Natural killer cell (primary cell): Measurements from ENCODE around the gene FBXW12. TPM values are rescaled to one million over a fixed set of nuclear protein-coding genes. Genes with fewer than 3 reads are reported as not detected.

Experiments used
- ATAC-seq, 3 donors: fragments of 150-1000 bp in 2 of 3; fragments of 200-7000 bp in 1 of 3; cut with Tn5 transposase; 1 replicate in 1 of 3; 2 replicates in 2 of 3; pipeline ENCODE4 v1.10.0; 2021; ENCODE audit warnings: mild to moderate bottlenecking in 2 of 3, moderate library complexity in 2 of 3
- DNase-seq, 2 donors: peaks; one replicate each; pipeline versions ENCODE4 v3.0.0 to v3.0.0-alpha.2; 2013 to 2021; ENCODE audit warnings: mixed read lengths in 1 of 2
- H3K27ac ChIP-seq: one replicate; pipeline ENCODE4 v1.5.1; 2013; ENCODE audit warnings: mild to moderate bottlenecking, low read length
- H3K27me3 ChIP-seq: one replicate; pipeline ENCODE4 v1.6.1; 2013; ENCODE audit warnings: low read length; ENCODE audit not compliant: control insufficient read depth, insufficient read depth
- H3K36me3 ChIP-seq: one replicate; pipeline ENCODE4 v1.6.1; 2013; ENCODE audit warnings: low read length; ENCODE audit not compliant: control insufficient read depth, insufficient read depth
- H3K4me1 ChIP-seq: one replicate; pipeline ENCODE4 v1.6.1; 2013; ENCODE audit warnings: low read length; ENCODE audit not compliant: control insufficient read depth, insufficient read depth
- H3K4me3 ChIP-seq: one replicate; pipeline ENCODE4 v1.5.1; 2013; ENCODE audit warnings: low read length
- H3K9me3 ChIP-seq: one replicate; pipeline ENCODE4 v1.6.1; 2013; ENCODE audit warnings: low read length; ENCODE audit not compliant: control insufficient read depth, insufficient read depth
- H3K27ac Mint-ChIP-seq, 2 donors: one replicate each; pipeline ENCODE4 v1.8.0; 2022; ENCODE audit warnings: mild to moderate bottlenecking in 2 of 2, mixed read lengths in 2 of 2, moderate library complexity in 1 of 2
- H3K27me3 Mint-ChIP-seq, 2 donors: one replicate each; pipeline ENCODE4 v1.8.0; 2022; ENCODE audit warnings: low read depth in 2 of 2, mixed read lengths in 2 of 2
- H3K36me3 Mint-ChIP-seq: one replicate; pipeline ENCODE4 v1.8.0; 2022; ENCODE audit warnings: mixed read lengths
- H3K4me1 Mint-ChIP-seq, 2 donors: one replicate each; pipeline ENCODE4 v1.8.0; 2022; ENCODE audit warnings: mixed read lengths in 2 of 2
- H3K4me3 Mint-ChIP-seq: one replicate; pipeline ENCODE4 v1.8.0; 2022; ENCODE audit warnings: mild to moderate bottlenecking, moderate library complexity, mixed read lengths
- H3K9me3 Mint-ChIP-seq, 2 donors: one replicate each; pipeline ENCODE4 v1.8.0; 2022; ENCODE audit warnings: mixed read lengths in 2 of 2
- CTCF ChIP-seq: fragments of 200-600 bp; IDR thresholded peaks from one replicate; pipeline ENCODE4 v1.8.0; 2022; ENCODE audit warnings: antibody characterized with exemption
- WGBS: methylation state at CpG from one replicate; pipeline ENCODE4 v1.1.7; 2013; ENCODE audit warnings: missing lambda C conversion rate; ENCODE audit not compliant: insufficient coverage; 5-methylcytosine and 5-hydroxymethylcytosine counted together
- intact Hi-C: fragments of 100-400 bp; cut with micrococcal nuclease; formaldehyde crosslinking; loops from one replicate; pipeline ENCODE4 v1.14.2; 2022
- total RNA-seq, 4 donors: library from RNA; stranded (reverse); fragments of 120-200 nt in 1 of 4; gene quantifications; one replicate each; pipeline versions ENCODE4 v1.2.3 to v1.2.4, GENCODE V29; 2013 to 2022

Gene FBXW12
- total RNA-seq, 3 donors from 2014 or later (not counting 1 experiment from before 2014, with no cell fraction given) = 0.25 TPM; not detected in 2

GRCh38 chr3:48441940-48442339 lies 69.9 kb downstream of the FBXW12 start:
- Mint-ChIP-seq H3K4me3 (peak overlapping the region; percentile 97), H3K4me1 (peaks cover 40 to 43% of the 10 kb centered on the region in 2 donors), H3K36me3 (no peaks in the 10 kb centered on the region), H3K27ac (peak overlapping the region in 1 of 2 donors; percentile 96), H3K27me3 (no peaks in the 10 kb centered on the region), H3K9me3 (no peaks in the 10 kb centered on the region)
- Histone ChIP-seq H3K27me3 (no peaks in the 10 kb centered on the region), H3K4me3 (no peak overlapping the region), H3K27ac (no peak overlapping the region), H3K4me1 (peaks cover 36% of the 10 kb centered on the region), H3K9me3 (no peaks in the 10 kb centered on the region), H3K36me3 (peaks cover 19% of the 10 kb centered on the region)
- intact Hi-C loops = no loop called here
- 89% methylated on average over 6 of the region's 6 CpGs for WGBS
- DNase-seq (no peak), ATAC-seq (no peak)
- TF ChIP-seq CTCF = no peak

Other genes starting within 250 kb of the FBXW12 start
- gene CDC25A, start 183.8 kb upstream of the FBXW12 start, total RNA-seq = 1 to 10 TPM in 1 of 3 donors, under 1 TPM in 2; 0.56 to 1.3 (median 0.72) TPM
- not detected for gene CAMP, start 148.7 kb upstream of the FBXW12 start, total RNA-seq
- 10 to 100 TPM; 16.3 to 26.6 (median 21.4) TPM for gene ZNF589, start 131.1 kb upstream of the FBXW12 start, total RNA-seq
- 10 to 100 TPM; 10.6 to 21.8 (median 20.5) TPM for gene NME6, start 70.9 kb upstream of the FBXW12 start, total RNA-seq
- not detected for gene SPINK8, start 38.6 kb upstream of the FBXW12 start, total RNA-seq
- 1 to 10 TPM; 4.3 to 5.0 (median 4.4) TPM for gene PLXNB1, start 57.9 kb downstream of the FBXW12 start, total RNA-seq
- gene CCDC51, start 67.9 kb downstream of the FBXW12 start, total RNA-seq = 1 to 10 TPM; 4.4 to 8.8 (median 6.8) TPM
- 100 to 1,000 TPM; 192 to 239 (median 229) TPM for gene TMA7, start 68.0 kb downstream of the FBXW12 start, total RNA-seq
- gene ATRIP, start 74.5 kb downstream of the FBXW12 start, total RNA-seq = 10 to 100 TPM in 2 of 3 donors, 1 to 10 TPM in 1; 8.5 to 11.0 (median 10.6) TPM
- gene SHISA5, start 132.0 kb downstream of the FBXW12 start, total RNA-seq = 100 to 1,000 TPM; 211 to 237 (median 218) TPM
- 1 to 10 TPM; 2.4 to 4.3 (median 3.6) TPM for gene PFKFB4, start 184.6 kb downstream of the FBXW12 start, total RNA-seq
- not detected for gene UCN2, start 191.6 kb downstream of the FBXW12 start, total RNA-seq
- 1 to 10 TPM in 2 of 3 donors, under 1 TPM in 1; 0.54 to 1.7 (median 1.4) TPM for gene COL7A1, start 223.1 kb downstream of the FBXW12 start, total RNA-seq
- gene UQCRC1, start 237.4 kb downstream of the FBXW12 start, total RNA-seq = 100 to 1,000 TPM; 117 to 139 (median 124) TPM
- gene TMEM89, start 249.6 kb downstream of the FBXW12 start, total RNA-seq = not detected